ENCODE results near the gene C19orf47. TPM values are rescaled to one million over a fixed set of nuclear protein-coding genes. Genes with fewer than 3 reads are reported as not detected.
A peak's percentile ranks its signal among the peaks of the same experiment; 100 is the strongest.

Gene C19orf47
- total RNA-seq, 1 donor from 2014 or later = 18.6 TPM

GRCh38 chr19:40355975-40356680, 7.9 kb upstream of the C19orf47 start:
- Mint-ChIP-seq H3K9me3 (no peaks in the 10 kb centered on the region), H3K4me3 (no peak overlapping the region), H3K36me3 (peaks cover 3% of the 10 kb centered on the region), H3K27me3 (no peaks in the 10 kb centered on the region), H3K4me1 (ENCODE audit: unreplicated experiment) (peaks cover 14% of the 10 kb centered on the region), H3K27ac (no peak overlapping the region)
- DNase-seq (ENCODE audit: extremely low spot score, unreplicated experiment) = no peak
- no peak for TF ChIP-seq CTCF (conservative IDR thresholded peaks at IDR 0.05)

GRCh38 chr19:40348961-40349507, 837 bp upstream of the C19orf47 start:
- Mint-ChIP-seq H3K27me3 (no peaks in the 10 kb centered on the region), H3K27ac (peak overlapping the region; percentile 90)

GRCh38 chr19:40344422-40344821, 3.8 kb downstream of the C19orf47 start:
- peaks cover 23% of the 10 kb centered on the region for H3K4me1 Mint-ChIP-seq (ENCODE audit: unreplicated experiment)
- TF ChIP-seq CTCF (conservative IDR thresholded peaks at IDR 0.05) = no peak

More at GRCh38 chr19:40348961-40349507, 837 bp upstream of the C19orf47 start:
- Mint-ChIP-seq H3K4me1 (ENCODE audit: unreplicated experiment) (peaks cover 24% of the 10 kb centered on the region), H3K9me3 (no peaks in the 10 kb centered on the region), H3K36me3 (no peaks in the 10 kb centered on the region), H3K4me3 (peak overlapping the region; percentile 95)
- DNase-seq (ENCODE audit: extremely low spot score, unreplicated experiment) = no peak
- TF ChIP-seq CTCF (conservative IDR thresholded peaks at IDR 0.05) = no peak

GRCh38 chr19:40342644-40343311, 5.4 kb downstream of the C19orf47 start:
- Mint-ChIP-seq H3K9me3 (no peaks in the 10 kb centered on the region), H3K27ac (peak overlapping the region; percentile 91), H3K4me3 (no peak overlapping the region), H3K4me1 (ENCODE audit: unreplicated experiment) (peaks cover 19% of the 10 kb centered on the region), H3K36me3 (peaks cover 13% of the 10 kb centered on the region), H3K27me3 (no peaks in the 10 kb centered on the region)
- DNase-seq (ENCODE audit: extremely low spot score, unreplicated experiment) = no peak
- TF ChIP-seq CTCF (conservative IDR thresholded peaks at IDR 0.05) = no peak

More at GRCh38 chr19:40344422-40344821, 3.8 kb downstream of the C19orf47 start:
- no peaks in the 10 kb centered on the region for H3K9me3 Mint-ChIP-seq
- no peaks in the 10 kb centered on the region for H3K27me3 Mint-ChIP-seq
- DNase-seq (ENCODE audit: extremely low spot score, unreplicated experiment) = no peak
- peak overlapping the region; percentile 60 for H3K4me3 Mint-ChIP-seq
- peaks cover 10% of the 10 kb centered on the region for H3K36me3 Mint-ChIP-seq
- peak overlapping the region; percentile 83 for H3K27ac Mint-ChIP-seq

- Mint-ChIP-seq H3K36me3 (peaks cover 13% of the 10 kb centered on the region), H3K4me1 (ENCODE audit: unreplicated experiment) (peaks cover 11% of the 10 kb centered on the region), H3K27ac (peak overlapping the region; percentile 91), H3K4me3 (no peak overlapping the region), H3K27me3 (no peaks in the 10 kb centered on the region), H3K9me3 (no peaks in the 10 kb centered on the region)
- no peak for TF ChIP-seq CTCF (conservative IDR thresholded peaks at IDR 0.05)
- no peak for DNase-seq (ENCODE audit: extremely low spot score, unreplicated experiment)
Observed at GRCh38 chr19:40341601-40342482, 6.4 kb downstream of the C19orf47 start.
